ENCODE measurements around the gene MVB12B. TPM values are rescaled to one million over a fixed set of nuclear protein-coding genes. Genes with fewer than 3 reads are reported as not detected.

Gene MVB12B
- total RNA-seq, 4 donors from 2014 or later = 15.7 to 27.3 (median 22.7) TPM

GRCh38 chr9:126386088-126386487 is 59.5 kb downstream of the MVB12B start:
- H3K27ac ChIP-seq = no peak overlapping the region
- no peaks in the 10 kb centered on the region for H3K9me3 ChIP-seq
- intact Hi-C loops (cut with DNase I; ENCODE audit: low total_unique reads) (no loop called here), in situ Hi-C loops (cut with MboI; ENCODE audit: low pct_ligation_motif_present in 1 of 4, low pct_unique_long_range_greater_than_20kb in 1 of 4, low sequenced_read_pairs in 3 of 4) (loop anchor here in 2 of 4 donors (10.0 to 25.0 kb wide), 2 partner anchors 61 to 974 kb away; partner anchors contain the start of gene MVB12B (in 1 of the 2))
- H3K27me3 ChIP-seq = no peaks in the 10 kb centered on the region
- peaks cover 0 to 27% (median 9%) of the 10 kb centered on the region in 4 donors for H3K4me1 ChIP-seq
- TF ChIP-seq, protein P1, sequence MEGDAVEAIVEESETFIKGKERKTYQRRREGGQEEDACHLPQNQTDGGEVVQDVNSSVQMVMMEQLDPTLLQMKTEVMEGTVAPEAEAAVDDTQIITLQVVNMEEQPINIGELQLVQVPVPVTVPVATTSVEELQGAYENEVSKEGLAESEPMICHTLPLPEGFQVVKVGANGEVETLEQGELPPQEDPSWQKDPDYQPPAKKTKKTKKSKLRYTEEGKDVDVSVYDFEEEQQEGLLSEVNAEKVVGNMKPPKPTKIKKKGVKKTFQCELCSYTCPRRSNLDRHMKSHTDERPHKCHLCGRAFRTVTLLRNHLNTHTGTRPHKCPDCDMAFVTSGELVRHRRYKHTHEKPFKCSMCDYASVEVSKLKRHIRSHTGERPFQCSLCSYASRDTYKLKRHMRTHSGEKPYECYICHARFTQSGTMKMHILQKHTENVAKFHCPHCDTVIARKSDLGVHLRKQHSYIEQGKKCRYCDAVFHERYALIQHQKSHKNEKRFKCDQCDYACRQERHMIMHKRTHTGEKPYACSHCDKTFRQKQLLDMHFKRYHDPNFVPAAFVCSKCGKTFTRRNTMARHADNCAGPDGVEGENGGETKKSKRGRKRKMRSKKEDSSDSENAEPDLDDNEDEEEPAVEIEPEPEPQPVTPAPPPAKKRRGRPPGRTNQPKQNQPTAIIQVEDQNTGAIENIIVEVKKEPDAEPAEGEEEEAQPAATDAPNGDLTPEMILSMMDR (IDR thresholded peaks at IDR 0.05) = peak in 4 of 5 experiments; percentile 35 to 61 (median 40)
- no peak for TF ChIP-seq EP300 (IDR thresholded peaks at IDR 0.05; ENCODE audit: low read depth)
- H3K4me3 ChIP-seq = no peak overlapping the region
- peaks cover 0 to 6% (median 0%) of the 10 kb centered on the region in 4 donors for H3K36me3 ChIP-seq
- 72% methylated on average over 5 of the region's 5 CpGs; no CpG with 5 or more reads in 1 of the 2 donors for WGBS, 2 donors (ENCODE audit: low coverage in 1 of 2)
- peak; percentile 56 for DNase-seq

DNA sequence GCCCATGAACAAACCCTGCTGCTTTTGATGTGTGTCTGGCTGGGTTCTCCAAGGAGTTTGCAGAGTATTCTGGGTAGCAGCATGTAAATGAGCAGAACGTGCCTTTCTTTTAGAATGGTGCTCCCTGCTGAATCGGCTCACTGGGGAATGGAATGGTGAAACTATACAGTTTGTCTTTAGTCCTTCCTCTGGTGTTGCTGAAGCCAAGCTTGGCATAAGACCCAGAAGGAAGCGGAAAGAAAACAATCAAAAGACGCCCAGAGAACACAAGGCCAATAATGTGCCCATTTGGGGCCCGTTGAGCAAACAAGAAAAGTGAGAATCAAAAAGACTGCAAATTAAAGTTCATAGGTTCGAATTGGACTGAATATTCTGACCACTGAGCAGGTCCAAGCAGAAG is 60.1 kb downstream of the MVB12B start:
- in situ Hi-C loops (cut with MboI; ENCODE audit: low pct_ligation_motif_present in 1 of 4, low pct_unique_long_range_greater_than_20kb in 1 of 4, low sequenced_read_pairs in 3 of 4) = loop anchor here in 2 of 4 donors (10.0 to 25.0 kb wide), 2 partner anchors 62 to 974 kb away; partner anchors contain the start of gene MVB12B (in 1 of the 2)
- intact Hi-C loops (cut with DNase I; ENCODE audit: low total_unique reads) = no loop called here
- H3K36me3 ChIP-seq = peaks cover 0 to 6% (median 0%) of the 10 kb centered on the region in 4 donors
- H3K4me1 ChIP-seq = peaks cover 0 to 27% (median 11%) of the 10 kb centered on the region in 4 donors
- no peaks in the 10 kb centered on the region for H3K9me3 ChIP-seq
- no peak overlapping the region for H3K4me3 ChIP-seq
- H3K27me3 ChIP-seq = no peaks in the 10 kb centered on the region
- TF ChIP-seq EP300 (IDR thresholded peaks at IDR 0.05; ENCODE audit: low read depth) (no peak), POLR2AphosphoS5 (IDR thresholded peaks at IDR 0.05) (no peak), POLR2A (IDR thresholded peaks at IDR 0.05) (no peak)
- TF ChIP-seq, protein P1 (IDR thresholded peaks at IDR 0.05) = no peak
- no peak overlapping the region for H3K27ac ChIP-seq
- DNase-seq = no peak
- WGBS, 2 donors (ENCODE audit: low coverage in 1 of 2) = 43 to 50% methylated on average over 2 to 6 of the region's 6 CpGs

DNA sequence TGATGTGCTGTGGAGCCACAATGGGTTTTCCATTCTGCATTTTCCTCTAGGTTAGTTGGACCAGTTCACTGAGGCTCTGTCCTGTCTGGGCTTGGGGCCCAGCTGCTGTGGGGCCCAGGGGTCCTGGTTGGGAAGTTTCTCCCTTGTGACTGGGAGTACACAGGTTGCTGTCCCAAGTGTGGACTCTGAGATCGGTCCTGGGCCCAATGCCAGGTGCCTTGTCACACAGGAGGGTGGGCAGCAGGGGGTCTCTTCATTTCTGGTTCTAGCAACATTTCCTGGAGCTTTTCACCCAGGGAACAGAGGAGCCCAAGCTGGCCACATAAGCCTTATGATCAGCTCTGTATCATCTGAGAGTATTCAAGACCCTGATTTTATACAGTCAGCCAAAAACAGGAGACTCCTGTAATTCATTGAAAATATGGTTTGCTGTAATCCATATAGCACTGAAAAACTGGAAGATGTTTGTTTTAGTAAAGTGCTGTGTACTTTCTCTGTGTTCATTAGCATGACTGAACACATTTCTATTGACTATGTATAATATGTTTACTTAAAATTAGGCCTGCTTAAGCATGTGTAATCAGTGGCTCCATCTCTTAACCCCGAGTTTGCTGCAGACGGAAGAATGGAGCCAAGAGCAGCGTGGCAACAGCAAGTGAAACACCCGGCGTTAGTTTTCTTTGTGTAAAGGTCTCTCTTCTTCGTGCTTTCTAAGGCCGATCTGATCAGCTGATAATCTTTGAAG is 62.5 kb downstream of the MVB12B start:
- no peak for DNase-seq

DNA sequence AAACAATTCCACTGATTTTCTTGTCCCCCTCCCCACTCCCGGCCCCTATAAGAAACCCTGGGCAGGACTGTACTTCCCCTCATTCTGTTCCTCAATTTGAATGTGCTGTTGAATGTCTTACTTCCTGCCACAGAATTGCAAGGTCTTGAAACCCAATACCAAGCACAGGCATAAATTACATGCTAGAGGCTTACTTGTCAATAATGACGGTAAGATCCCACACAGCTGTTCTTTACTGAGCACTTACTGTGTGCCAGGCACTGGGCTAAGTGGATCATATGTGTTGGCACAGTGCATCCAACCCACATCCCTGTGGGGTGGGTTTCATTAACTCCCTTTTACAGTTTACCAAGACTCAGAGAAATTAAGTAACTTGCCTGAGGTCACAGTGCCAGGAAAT is 63.4 kb downstream of the MVB12B start:
- intact Hi-C loops (cut with DNase I; ENCODE audit: low total_unique reads) = no loop called here
- in situ Hi-C loops (cut with MboI; ENCODE audit: low pct_ligation_motif_present in 1 of 4, low pct_unique_long_range_greater_than_20kb in 1 of 4, low sequenced_read_pairs in 3 of 4) = loop anchor here in 2 of 4 donors (10.0 to 25.0 kb wide), 3 partner anchors 65 to 978 kb away; partner anchors contain the start of gene MVB12B (in 1 of the 2)
- H3K27ac ChIP-seq = peak overlapping the region; percentile 19 to 57 (median 30)

More for the DNA sequence above, 62.5 kb downstream of the MVB12B start:
- TF ChIP-seq, protein P1 (IDR thresholded peaks at IDR 0.05) = no peak
- TF ChIP-seq EP300 (IDR thresholded peaks at IDR 0.05; ENCODE audit: low read depth) = no peak
- TF ChIP-seq POLR2A (IDR thresholded peaks at IDR 0.05) = no peak
- TF ChIP-seq POLR2AphosphoS5 (IDR thresholded peaks at IDR 0.05) = no peak
- intact Hi-C loops (cut with DNase I; ENCODE audit: low total_unique reads) (no loop called here), in situ Hi-C loops (cut with MboI; ENCODE audit: low pct_ligation_motif_present in 1 of 4, low pct_unique_long_range_greater_than_20kb in 1 of 4, low sequenced_read_pairs in 3 of 4) (loop anchor here in 2 of 4 donors (10.0 to 25.0 kb wide), 2 partner anchors 64 to 977 kb away; partner anchors contain the start of gene MVB12B (in 1 of the 2))
- H3K9me3 ChIP-seq = no peaks in the 10 kb centered on the region
- peaks cover 8 to 35% (median 14%) of the 10 kb centered on the region in 4 donors for H3K4me1 ChIP-seq
- no peaks in the 10 kb centered on the region for H3K27me3 ChIP-seq
- peak overlapping the region in 2 of 4 donors; percentile 21 to 57 for H3K27ac ChIP-seq
- H3K36me3 ChIP-seq = peaks cover 0 to 6% (median 0%) of the 10 kb centered on the region in 4 donors
- no peak overlapping the region for H3K4me3 ChIP-seq
- WGBS, 2 donors (ENCODE audit: low coverage in 1 of 2) = 77 to 85% methylated on average over 7 to 8 of the region's 8 CpGs

More for the DNA sequence above, 63.4 kb downstream of the MVB12B start:
- Histone ChIP-seq H3K27me3 (no peaks in the 10 kb centered on the region), H3K9me3 (no peaks in the 10 kb centered on the region), H3K4me3 (no peak overlapping the region), H3K4me1 (peaks cover 8 to 36% (median 14%) of the 10 kb centered on the region in 4 donors), H3K36me3 (peaks cover 0 to 6% (median 0%) of the 10 kb centered on the region in 4 donors)
- TF ChIP-seq POLR2AphosphoS5 (IDR thresholded peaks at IDR 0.05) (no peak), EP300 (IDR thresholded peaks at IDR 0.05; ENCODE audit: low read depth) (no peak), POLR2A (IDR thresholded peaks at IDR 0.05) (no peak)
- TF ChIP-seq, protein P1 (IDR thresholded peaks at IDR 0.05) = no peak
- 60% methylated on average over 1 to 2 of the region's 2 CpGs for WGBS, 2 donors (ENCODE audit: low coverage in 1 of 2)
- DNase-seq = no peak
